ENCODE data around the gene TRIM29. TPM values are rescaled to one million over a fixed set of nuclear protein-coding genes. Genes with fewer than 3 reads are reported as not detected.

TRIM29 gene
- total and polyA plus RNA-seq, 9 of the 15 experiments (the other 6 are each of a cell fraction or from before 2014, with no cell fraction given), result 0.08 to 1.4 (median 0.42) TPM; not detected in 2

DNA sequence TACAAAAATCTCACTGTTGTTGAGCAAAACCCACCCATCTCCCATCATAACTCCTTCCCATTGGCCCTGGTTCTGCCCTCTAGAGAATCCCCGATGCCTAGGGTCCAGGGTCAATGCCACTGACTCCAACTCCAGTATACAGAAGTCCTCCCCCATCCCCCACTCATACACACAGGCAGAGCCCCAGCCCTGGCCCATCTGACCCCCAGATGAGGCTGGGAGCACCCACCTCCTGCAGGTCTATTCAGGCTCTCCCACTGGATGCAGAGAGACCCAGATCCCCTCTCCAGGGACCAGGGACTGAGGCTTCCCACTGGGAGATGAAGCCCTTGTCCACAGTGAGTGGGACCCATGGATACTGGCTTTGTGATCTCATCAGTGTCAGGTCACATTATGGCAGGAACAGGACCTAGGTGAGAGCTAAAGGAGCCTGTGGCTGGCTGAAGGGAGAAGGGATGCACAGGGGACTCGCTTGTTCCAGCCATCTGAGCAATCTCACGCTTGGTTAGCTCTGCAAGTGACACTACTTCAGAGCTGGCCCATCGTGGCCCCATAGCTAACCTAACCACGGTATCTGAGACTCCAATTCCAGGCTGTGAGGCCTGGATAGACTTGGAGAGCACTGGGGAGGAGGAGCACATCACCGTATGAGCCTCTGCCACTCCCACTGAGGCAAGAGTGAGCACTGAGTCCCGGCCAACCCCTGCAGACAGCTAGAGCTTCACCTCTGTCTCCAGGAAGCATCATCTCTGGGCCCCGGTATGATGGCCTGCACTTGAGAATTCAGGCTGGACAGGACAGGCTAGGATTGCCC, 35.7 kb downstream of the TRIM29 start:
- WGBS (ENCODE audit: insufficient coverage, low coverage, missing lambda C conversion rate), result 0% methylated on average over 8 of the region's 8 CpGs
- ATAC-seq, result no peak

More for the DNA sequence above, 35.7 kb downstream of the TRIM29 start:
- Histone ChIP-seq H3K9ac (ENCODE audit: insufficient read depth in 1 of 2, low read depth in 2 of 2, low read length in 2 of 2) (no peak overlapping the region), H3K4me2 (ENCODE audit: insufficient read depth, low read length) (no peak overlapping the region), H3K4me3 (no peak overlapping the region), H3K79me2 (ENCODE audit: control insufficient read depth, insufficient read depth, low read length) (no peaks in the 10 kb centered on the region), H3K4me1 (replicated peaks in 1 of 2; ENCODE audit: control insufficient read depth in 2 of 2, insufficient read depth in 2 of 2, low read length in 2 of 2) (no peaks in the 10 kb centered on the region), H4K20me1 (replicated peaks; ENCODE audit: control insufficient read depth, insufficient read depth, low read length) (peaks cover 26% of the 10 kb centered on the region), H3K9me3 (replicated peaks; ENCODE audit: control insufficient read depth, insufficient read depth, low read depth, low read length) (no peaks in the 10 kb centered on the region), H3K36me3 (ENCODE audit: control insufficient read depth, insufficient read depth, low read length) (no peaks in the 10 kb centered on the region), H2AFZ (ENCODE audit: low read depth, low read length) (no peak overlapping the region), H3K27me3 (ENCODE audit: control insufficient read depth in 2 of 2, insufficient read depth in 2 of 2, low read length in 2 of 2) (peaks cover 9 to 66% of the 10 kb centered on the region in 2 experiments; a peak in 4 of 5 replicates), H3K27ac (ENCODE audit: extremely low read depth, low read depth, low read length) (no peak overlapping the region), H3K9me1 (ENCODE audit: control insufficient read depth, insufficient read depth, low read length) (no peaks in the 10 kb centered on the region)
- TF ChIP-seq EWSR1 (IDR thresholded peaks at IDR 0.05; ENCODE audit: borderline replicate concordance, low read depth, partially characterized antibody), result no peak
- no peak for TF ChIP-seq PCBP1 (IDR thresholded peaks at IDR 0.05; ENCODE audit: low read depth, low read length, poor library complexity, severe bottlenecking)
- TF ChIP-seq, protein P1, sequence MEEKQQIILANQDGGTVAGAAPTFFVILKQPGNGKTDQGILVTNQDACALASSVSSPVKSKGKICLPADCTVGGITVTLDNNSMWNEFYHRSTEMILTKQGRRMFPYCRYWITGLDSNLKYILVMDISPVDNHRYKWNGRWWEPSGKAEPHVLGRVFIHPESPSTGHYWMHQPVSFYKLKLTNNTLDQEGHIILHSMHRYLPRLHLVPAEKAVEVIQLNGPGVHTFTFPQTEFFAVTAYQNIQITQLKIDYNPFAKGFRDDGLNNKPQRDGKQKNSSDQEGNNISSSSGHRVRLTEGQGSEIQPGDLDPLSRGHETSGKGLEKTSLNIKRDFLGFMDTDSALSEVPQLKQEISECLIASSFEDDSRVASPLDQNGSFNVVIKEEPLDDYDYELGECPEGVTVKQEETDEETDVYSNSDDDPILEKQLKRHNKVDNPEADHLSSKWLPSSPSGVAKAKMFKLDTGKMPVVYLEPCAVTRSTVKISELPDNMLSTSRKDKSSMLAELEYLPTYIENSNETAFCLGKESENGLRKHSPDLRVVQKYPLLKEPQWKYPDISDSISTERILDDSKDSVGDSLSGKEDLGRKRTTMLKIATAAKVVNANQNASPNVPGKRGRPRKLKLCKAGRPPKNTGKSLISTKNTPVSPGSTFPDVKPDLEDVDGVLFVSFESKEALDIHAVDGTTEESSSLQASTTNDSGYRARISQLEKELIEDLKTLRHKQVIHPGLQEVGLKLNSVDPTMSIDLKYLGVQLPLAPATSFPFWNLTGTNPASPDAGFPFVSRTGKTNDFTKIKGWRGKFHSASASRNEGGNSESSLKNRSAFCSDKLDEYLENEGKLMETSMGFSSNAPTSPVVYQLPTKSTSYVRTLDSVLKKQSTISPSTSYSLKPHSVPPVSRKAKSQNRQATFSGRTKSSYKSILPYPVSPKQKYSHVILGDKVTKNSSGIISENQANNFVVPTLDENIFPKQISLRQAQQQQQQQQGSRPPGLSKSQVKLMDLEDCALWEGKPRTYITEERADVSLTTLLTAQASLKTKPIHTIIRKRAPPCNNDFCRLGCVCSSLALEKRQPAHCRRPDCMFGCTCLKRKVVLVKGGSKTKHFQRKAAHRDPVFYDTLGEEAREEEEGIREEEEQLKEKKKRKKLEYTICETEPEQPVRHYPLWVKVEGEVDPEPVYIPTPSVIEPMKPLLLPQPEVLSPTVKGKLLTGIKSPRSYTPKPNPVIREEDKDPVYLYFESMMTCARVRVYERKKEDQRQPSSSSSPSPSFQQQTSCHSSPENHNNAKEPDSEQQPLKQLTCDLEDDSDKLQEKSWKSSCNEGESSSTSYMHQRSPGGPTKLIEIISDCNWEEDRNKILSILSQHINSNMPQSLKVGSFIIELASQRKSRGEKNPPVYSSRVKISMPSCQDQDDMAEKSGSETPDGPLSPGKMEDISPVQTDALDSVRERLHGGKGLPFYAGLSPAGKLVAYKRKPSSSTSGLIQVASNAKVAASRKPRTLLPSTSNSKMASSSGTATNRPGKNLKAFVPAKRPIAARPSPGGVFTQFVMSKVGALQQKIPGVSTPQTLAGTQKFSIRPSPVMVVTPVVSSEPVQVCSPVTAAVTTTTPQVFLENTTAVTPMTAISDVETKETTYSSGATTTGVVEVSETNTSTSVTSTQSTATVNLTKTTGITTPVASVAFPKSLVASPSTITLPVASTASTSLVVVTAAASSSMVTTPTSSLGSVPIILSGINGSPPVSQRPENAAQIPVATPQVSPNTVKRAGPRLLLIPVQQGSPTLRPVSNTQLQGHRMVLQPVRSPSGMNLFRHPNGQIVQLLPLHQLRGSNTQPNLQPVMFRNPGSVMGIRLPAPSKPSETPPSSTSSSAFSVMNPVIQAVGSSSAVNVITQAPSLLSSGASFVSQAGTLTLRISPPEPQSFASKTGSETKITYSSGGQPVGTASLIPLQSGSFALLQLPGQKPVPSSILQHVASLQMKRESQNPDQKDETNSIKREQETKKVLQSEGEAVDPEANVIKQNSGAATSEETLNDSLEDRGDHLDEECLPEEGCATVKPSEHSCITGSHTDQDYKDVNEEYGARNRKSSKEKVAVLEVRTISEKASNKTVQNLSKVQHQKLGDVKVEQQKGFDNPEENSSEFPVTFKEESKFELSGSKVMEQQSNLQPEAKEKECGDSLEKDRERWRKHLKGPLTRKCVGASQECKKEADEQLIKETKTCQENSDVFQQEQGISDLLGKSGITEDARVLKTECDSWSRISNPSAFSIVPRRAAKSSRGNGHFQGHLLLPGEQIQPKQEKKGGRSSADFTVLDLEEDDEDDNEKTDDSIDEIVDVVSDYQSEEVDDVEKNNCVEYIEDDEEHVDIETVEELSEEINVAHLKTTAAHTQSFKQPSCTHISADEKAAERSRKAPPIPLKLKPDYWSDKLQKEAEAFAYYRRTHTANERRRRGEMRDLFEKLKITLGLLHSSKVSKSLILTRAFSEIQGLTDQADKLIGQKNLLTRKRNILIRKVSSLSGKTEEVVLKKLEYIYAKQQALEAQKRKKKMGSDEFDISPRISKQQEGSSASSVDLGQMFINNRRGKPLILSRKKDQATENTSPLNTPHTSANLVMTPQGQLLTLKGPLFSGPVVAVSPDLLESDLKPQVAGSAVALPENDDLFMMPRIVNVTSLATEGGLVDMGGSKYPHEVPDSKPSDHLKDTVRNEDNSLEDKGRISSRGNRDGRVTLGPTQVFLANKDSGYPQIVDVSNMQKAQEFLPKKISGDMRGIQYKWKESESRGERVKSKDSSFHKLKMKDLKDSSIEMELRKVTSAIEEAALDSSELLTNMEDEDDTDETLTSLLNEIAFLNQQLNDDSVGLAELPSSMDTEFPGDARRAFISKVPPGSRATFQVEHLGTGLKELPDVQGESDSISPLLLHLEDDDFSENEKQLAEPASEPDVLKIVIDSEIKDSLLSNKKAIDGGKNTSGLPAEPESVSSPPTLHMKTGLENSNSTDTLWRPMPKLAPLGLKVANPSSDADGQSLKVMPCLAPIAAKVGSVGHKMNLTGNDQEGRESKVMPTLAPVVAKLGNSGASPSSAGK (IDR thresholded peaks at IDR 0.05), result no peak
- no peak for DNase-seq (ENCODE audit: extremely low read depth in 1 of 4, low spot score in 3 of 4)
- no peak for FAIRE-seq
- POLR2A ChIA-PET, result interaction anchor here (0.6 to 0.7 kb wide), 3 partner anchors 14 to 454 kb away, joined by 3 read pairs; no protein-coding TSS in a partner anchor
- CTCF ChIA-PET (ENCODE audit: low intra/inter-chr PET ratio), result no interaction called here
- BruUV-seq (replicated peaks), result no TSS peak
- in situ Hi-C loops (cut with MboI), result loop anchor here (25.0 kb wide), 1 partner anchor 440 kb away; no protein-coding TSS in a partner anchor
- intact Hi-C loops (cut with micrococcal nuclease), result no loop called here
